K562 (cell line): ENCODE results near the gene NDUFAF8. TPM values are rescaled to one million over a fixed set of nuclear protein-coding genes. Genes with fewer than 3 reads are reported as not detected.
A peak's percentile ranks its signal among the peaks of the same experiment; 100 is the strongest.

ENCODE experiments used
- ATF4 ChIP-seq: fragments of 450-650 bp; formaldehyde crosslinking; IDR thresholded peaks from 2 replicates; pipeline ENCODE4 v1.4.0; 2022; ENCODE audit warnings: mild to moderate bottlenecking, moderate library complexity
- BRD9 ChIP-seq: fragments of 450-650 bp; IDR thresholded peaks from 2 replicates; pipeline ENCODE4 v1.6.1; 2018; ENCODE audit warnings: low read depth; ENCODE audit not compliant: partially characterized antibody
- C11orf30 ChIP-seq: fragments of 450-650 bp; IDR thresholded peaks from 2 replicates; pipeline ENCODE4 v1.6.1; 2016; ENCODE audit warnings: low read depth, mild to moderate bottlenecking
- DPF2 ChIP-seq: fragments of 450-650 bp; IDR thresholded peaks from 2 replicates; pipeline ENCODE4 v1.6.1; 2016
- ELF2 ChIP-seq: fragments of 250-450 bp; sonication (Bioruptor Pico); IDR thresholded peaks from 2 replicates; pipeline ENCODE4 v1.5.0; 2021; ENCODE audit warnings: mild to moderate bottlenecking
- ELF4 ChIP-seq: fragments of 450-650 bp; formaldehyde crosslinking; IDR thresholded peaks from 2 replicates; pipeline ENCODE4 v1.4.0; 2022; ENCODE audit warnings: missing genetic modification characterization
- HNRNPLL ChIP-seq: fragments of 200-400 bp; formaldehyde crosslinking; IDR thresholded peaks from 2 replicates; pipeline ENCODE4 v1.6.1; 2017; ENCODE audit warnings: low read length, low read depth, mild to moderate bottlenecking; ENCODE audit not compliant: poor library complexity, severe bottlenecking
- MEIS2 ChIP-seq: fragments of 450-650 bp; IDR thresholded peaks from 2 replicates; pipeline ENCODE4 v1.6.1; 2014; ENCODE audit warnings: mild to moderate bottlenecking; ENCODE audit not compliant: partially characterized antibody
- NCOA2 ChIP-seq, 2 experiments: fragments of 450-650 bp; IDR thresholded peaks; 2 replicates each; pipeline ENCODE4 v1.6.1; 2018; ENCODE audit warnings: mild to moderate bottlenecking in 2 of 2, moderate library complexity in 1 of 2; ENCODE audit not compliant: partially characterized antibody in 2 of 2
- NFE2 ChIP-seq: IDR thresholded peaks from 2 replicates; pipeline ENCODE4 v1.6.1; 2014; ENCODE audit warnings: antibody characterized with exemption, low read depth
- POLR2AphosphoS5 ChIP-seq: IDR thresholded peaks from 2 replicates; pipeline ENCODE4 v1.6.1; 2011; ENCODE audit warnings: mild to moderate bottlenecking, low read depth, low read length, moderate library complexity; ENCODE audit not compliant: control insufficient read depth, insufficient read depth
- POLR2B ChIP-seq: fragments of 450-650 bp; IDR thresholded peaks from 2 replicates; pipeline ENCODE4 v1.6.1; 2018; ENCODE audit warnings: low read depth; ENCODE audit not compliant: partially characterized antibody
- POLR3A ChIP-seq: IDR thresholded peaks from 2 replicates; pipeline ENCODE4 v1.6.1; 2011; ENCODE audit warnings: borderline replicate concordance, mild to moderate bottlenecking, moderate library complexity; ENCODE audit not compliant: insufficient read length, insufficient read depth; ENCODE audit errors: extremely low read depth
- RBM22 ChIP-seq: fragments of 200-400 bp; formaldehyde crosslinking; IDR thresholded peaks from 2 replicates; pipeline ENCODE4 v1.6.1; 2018; ENCODE audit warnings: low read length, low read depth; ENCODE audit not compliant: poor library complexity, severe bottlenecking
- RBM34 ChIP-seq: fragments of 200-400 bp; formaldehyde crosslinking; IDR thresholded peaks from 2 replicates; pipeline ENCODE4 v1.6.1; 2018; ENCODE audit warnings: low read length, borderline replicate concordance; ENCODE audit not compliant: insufficient read depth
- SIN3B ChIP-seq: fragments of 450-650 bp; IDR thresholded peaks from 2 replicates; pipeline ENCODE4 v1.6.1; 2017; ENCODE audit warnings: low read depth, mild to moderate bottlenecking, moderate library complexity
- SMAD2 ChIP-seq: fragments of 150-350 bp; IDR thresholded peaks from 2 replicates; pipeline ENCODE4 v1.6.1; 2014; ENCODE audit warnings: low read depth, mild to moderate bottlenecking, low read length
- STAG1 ChIP-seq: sonication (generic); formaldehyde crosslinking; IDR thresholded peaks from 2 replicates; pipeline ENCODE4 v1.5.0; 2020; ENCODE audit warnings: missing genetic modification reagents, borderline replicate concordance
- ZBTB17 ChIP-seq: fragments of 450-650 bp; formaldehyde crosslinking; IDR thresholded peaks from 2 replicates; pipeline ENCODE4 v1.4.0; 2020; ENCODE audit warnings: mild to moderate bottlenecking
- ZEB2 ChIP-seq: fragments of 450-650 bp; IDR thresholded peaks from 2 replicates; pipeline ENCODE4 v1.6.1; 2016
- ZNF143 ChIP-seq: sonication (generic); formaldehyde crosslinking; IDR thresholded peaks from 2 replicates; pipeline ENCODE4 v1.9.0; 2022; ENCODE audit warnings: mild to moderate bottlenecking, missing genetic modification reagents
- ZNF197 ChIP-seq: fragments of 200-800 bp; sonication (Bioruptor generic); IDR thresholded peaks from 2 replicates; pipeline ENCODE4 v1.6.1; 2016; ENCODE audit warnings: low read depth, missing genetic modification characterization, missing compliant biosample characterization
- polyA plus RNA-seq, 8 experiments: library from polyadenylated mRNA; depleted of rRNA in 4 of 8; stranded (reverse) in 5 of 8; unstranded in 3 of 8; fragments of >200 nt; fragmentation: Nextera tagmentation in 2 of 8; fragmentation: Illumina TruSeq in 1 of 8; extraction: Ambion mirVana in 2 of 8; extraction: Trizol in 1 of 8; gene quantifications; 2 replicates each; pipeline versions ENCODE4 v1.2.1 to v1.2.3, GENCODE V29; 2011 to 2014; ENCODE audit warnings: inconsistent platforms in 1 of 8, missing spikeins in 1 of 8
- total RNA-seq, 7 experiments: library from RNA; depleted of rRNA in 6 of 7; stranded (reverse); fragments of >200 nt in 6 of 7; fragmentation: Illumina TruSeq in 2 of 7; extraction: Trizol in 2 of 7; gene quantifications; 2 replicates each; pipeline versions ENCODE4 v1.2.1 to v1.2.3, GENCODE V29; 2011 to 2021; ENCODE audit warnings: low replicate concordance in 1 of 7
- TF ChIP-seq, protein P1 (sequence below): fragments of 450-650 bp; IDR thresholded peaks from 2 replicates; pipeline ENCODE4 v1.6.1; 2018; ENCODE audit not compliant: partially characterized antibody
- TF ChIP-seq, protein P2 (sequence below): fragments of 450-650 bp; formaldehyde crosslinking; IDR thresholded peaks from 2 replicates; pipeline ENCODE4 v1.4.0; 2020; ENCODE audit warnings: mild to moderate bottlenecking, mixed read lengths

Gene NDUFAF8
- total and polyA plus RNA-seq, 9 of the 15 experiments (the other 6 are each of a cell fraction or from before 2014, with no cell fraction given): 13.5 to 144 (median 90.0) TPM

DNA sequence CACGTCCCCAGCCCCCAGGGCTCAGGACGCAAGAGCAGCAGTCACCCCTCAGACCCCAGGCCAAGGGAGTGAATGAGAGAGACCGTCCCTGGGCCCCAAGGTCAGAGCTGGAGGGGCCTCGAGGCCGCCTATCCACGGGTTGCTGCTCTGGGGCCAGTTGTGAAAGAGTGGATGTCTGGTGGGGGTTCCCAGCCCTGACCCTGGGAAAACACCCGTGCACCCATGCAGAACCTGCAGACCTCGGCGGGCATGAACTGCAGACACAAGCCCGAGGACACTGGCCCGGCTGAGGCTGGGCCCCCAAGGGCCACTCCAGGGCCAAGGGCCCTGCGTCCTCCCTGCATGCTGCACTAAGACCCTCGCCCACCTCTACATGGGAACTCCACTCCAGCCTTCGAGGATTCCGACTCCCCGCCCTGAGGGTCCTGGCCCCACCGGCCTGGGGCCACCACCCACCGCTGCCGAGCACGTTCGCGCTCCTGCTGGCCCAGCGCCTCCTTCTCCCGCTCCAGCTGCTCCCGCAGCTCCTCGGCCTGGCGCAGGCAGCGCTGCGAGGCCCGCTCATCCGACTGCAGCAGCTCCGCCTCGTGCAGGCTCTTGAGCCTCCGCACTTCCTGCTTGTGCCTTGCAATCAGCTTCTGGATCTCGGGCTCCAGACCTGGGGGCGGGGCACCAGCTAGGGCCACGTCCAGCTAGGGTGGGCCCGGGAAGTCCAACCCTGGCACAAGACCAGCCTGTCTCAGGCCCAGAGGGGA lies 45.5 kb upstream of the NDUFAF8 start (continued):
- TF ChIP-seq SMAD2 (no peak), ZEB2 (no peak), HNRNPLL (no peak), NFE2 (no peak), MEIS2 (no peak), NCOA2 (IDR thresholded peaks at IDR 0.05; ENCODE audit: partially characterized antibody in 2 of 2) (no peak), ZNF197 (CRISPR knock-in tag) (no peak), ZNF143 (CRISPR knock-in tag) (no peak), POLR2AphosphoS5 (no peak), POLR3A (no peak), POLR2B (no peak), ELF2 (CRISPR knock-in tag) (peak; percentile 82), ZBTB17 (CRISPR knock-in tag) (peak; percentile 63; the same call in 1 of the 2 replicates), SIN3B (no peak), RBM22 (no peak), ATF4 (CRISPR knock-in tag) (no peak), RBM34 (no peak), C11orf30 (no peak), ELF4 (CRISPR knock-in tag) (peak; percentile 90), STAG1 (CRISPR knock-in tag) (no peak), BRD9 (no peak), DPF2 (no peak)
- TF ChIP-seq, protein P1, sequence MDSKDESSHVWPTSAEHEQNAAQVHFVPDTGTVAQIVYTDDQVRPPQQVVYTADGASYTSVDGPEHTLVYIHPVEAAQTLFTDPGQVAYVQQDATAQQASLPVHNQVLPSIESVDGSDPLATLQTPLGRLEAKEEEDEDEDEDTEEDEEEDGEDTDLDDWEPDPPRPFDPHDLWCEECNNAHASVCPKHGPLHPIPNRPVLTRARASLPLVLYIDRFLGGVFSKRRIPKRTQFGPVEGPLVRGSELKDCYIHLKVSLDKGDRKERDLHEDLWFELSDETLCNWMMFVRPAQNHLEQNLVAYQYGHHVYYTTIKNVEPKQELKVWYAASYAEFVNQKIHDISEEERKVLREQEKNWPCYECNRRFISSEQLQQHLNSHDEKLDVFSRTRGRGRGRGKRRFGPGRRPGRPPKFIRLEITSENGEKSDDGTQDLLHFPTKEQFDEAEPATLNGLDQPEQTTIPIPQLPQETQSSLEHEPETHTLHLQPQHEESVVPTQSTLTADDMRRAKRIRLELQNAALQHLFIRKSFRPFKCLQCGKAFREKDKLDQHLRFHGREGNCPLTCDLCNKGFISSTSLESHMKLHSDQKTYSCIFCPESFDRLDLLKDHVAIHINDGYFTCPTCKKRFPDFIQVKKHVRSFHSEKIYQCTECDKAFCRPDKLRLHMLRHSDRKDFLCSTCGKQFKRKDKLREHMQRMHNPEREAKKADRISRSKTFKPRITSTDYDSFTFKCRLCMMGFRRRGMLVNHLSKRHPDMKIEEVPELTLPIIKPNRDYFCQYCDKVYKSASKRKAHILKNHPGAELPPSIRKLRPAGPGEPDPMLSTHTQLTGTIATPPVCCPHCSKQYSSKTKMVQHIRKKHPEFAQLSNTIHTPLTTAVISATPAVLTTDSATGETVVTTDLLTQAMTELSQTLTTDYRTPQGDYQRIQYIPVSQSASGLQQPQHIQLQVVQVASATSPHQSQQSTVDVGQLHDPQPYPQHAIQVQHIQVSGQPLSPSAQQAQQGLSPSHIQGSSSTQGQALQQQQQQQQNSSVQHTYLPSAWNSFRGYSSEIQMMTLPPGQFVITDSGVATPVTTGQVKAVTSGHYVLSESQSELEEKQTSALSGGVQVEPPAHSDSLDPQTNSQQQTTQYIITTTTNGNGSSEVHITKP: no peak
- TF ChIP-seq, protein P2, sequence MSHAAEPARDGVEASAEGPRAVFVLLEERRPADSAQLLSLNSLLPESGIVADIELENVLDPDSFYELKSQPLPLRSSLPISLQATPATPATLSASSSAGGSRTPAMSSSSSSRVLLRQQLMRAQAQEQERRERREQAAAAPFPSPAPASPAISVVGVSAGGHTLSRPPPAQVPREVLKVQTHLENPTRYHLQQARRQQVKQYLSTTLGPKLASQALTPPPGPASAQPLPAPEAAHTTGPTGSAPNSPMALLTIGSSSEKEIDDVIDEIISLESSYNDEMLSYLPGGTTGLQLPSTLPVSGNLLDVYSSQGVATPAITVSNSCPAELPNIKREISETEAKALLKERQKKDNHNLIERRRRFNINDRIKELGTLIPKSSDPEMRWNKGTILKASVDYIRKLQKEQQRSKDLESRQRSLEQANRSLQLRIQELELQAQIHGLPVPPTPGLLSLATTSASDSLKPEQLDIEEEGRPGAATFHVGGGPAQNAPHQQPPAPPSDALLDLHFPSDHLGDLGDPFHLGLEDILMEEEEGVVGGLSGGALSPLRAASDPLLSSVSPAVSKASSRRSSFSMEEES: no peak
